ENCODE results near the gene DGKE. TPM values are rescaled to one million over a fixed set of nuclear protein-coding genes. Genes with fewer than 3 reads are reported as not detected.

Gene DGKE
- total and polyA plus RNA-seq, 2 of the 8 experiments (the other 6 are each of a cell fraction or from before 2014, with no cell fraction given) = 1.7 to 7.4 TPM

DNA sequence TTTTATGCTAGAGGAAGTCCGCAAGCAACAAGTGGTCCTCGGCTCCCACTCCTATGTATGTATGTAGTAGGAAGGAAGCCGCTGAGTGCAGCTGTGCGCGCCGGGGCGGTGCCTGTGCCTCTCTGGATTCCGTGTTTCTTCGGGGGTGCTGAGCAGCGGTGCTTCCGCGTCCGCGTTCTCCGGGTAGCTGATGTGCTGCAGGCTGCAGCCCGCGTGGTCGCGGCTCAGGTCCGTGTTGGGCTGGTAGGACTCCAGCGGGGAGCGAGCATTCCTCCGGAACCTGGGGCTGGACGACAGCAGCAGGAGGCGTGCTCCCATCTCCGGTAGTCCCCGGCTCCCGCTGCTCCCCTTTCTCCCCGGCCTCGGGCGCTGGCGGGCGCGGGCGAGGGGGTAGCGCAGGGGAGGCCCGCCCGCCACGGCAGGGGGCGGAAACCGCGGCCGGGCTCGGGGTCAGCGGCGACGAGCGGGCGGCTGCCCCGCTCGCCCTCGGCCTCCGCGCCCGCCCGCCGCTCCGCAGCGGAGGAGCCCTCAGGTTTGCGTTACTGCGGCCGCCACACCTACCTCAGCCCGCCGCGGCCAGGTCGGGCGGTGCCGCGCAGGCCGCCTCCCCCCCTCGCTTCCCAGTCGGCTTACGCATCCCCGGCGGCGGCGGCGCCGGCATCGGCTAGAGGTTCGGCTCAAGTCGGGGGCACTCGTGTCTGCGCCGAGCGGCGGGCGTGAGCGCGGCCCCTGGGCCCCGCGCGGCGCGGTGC lies 718 bp upstream of the DGKE start (continued):
- TF ChIP-seq, protein P1, sequence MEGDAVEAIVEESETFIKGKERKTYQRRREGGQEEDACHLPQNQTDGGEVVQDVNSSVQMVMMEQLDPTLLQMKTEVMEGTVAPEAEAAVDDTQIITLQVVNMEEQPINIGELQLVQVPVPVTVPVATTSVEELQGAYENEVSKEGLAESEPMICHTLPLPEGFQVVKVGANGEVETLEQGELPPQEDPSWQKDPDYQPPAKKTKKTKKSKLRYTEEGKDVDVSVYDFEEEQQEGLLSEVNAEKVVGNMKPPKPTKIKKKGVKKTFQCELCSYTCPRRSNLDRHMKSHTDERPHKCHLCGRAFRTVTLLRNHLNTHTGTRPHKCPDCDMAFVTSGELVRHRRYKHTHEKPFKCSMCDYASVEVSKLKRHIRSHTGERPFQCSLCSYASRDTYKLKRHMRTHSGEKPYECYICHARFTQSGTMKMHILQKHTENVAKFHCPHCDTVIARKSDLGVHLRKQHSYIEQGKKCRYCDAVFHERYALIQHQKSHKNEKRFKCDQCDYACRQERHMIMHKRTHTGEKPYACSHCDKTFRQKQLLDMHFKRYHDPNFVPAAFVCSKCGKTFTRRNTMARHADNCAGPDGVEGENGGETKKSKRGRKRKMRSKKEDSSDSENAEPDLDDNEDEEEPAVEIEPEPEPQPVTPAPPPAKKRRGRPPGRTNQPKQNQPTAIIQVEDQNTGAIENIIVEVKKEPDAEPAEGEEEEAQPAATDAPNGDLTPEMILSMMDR (IDR thresholded peaks at IDR 0.05; ENCODE audit: control extremely low read depth in 1 of 3, insufficient read depth in 1 of 3, low read depth in 1 of 3, low read length in 3 of 3) = no peak
- TF ChIP-seq NRF1 (IDR thresholded peaks at IDR 0.05; ENCODE audit: low read depth, low read length) (no peak), E2F6 (IDR thresholded peaks at IDR 0.05) (no peak; the same call in 1 of the 2 replicates), MAX (IDR thresholded peaks at IDR 0.05) (peak; percentile 41), CBX5 (IDR thresholded peaks at IDR 0.05; ENCODE audit: low read depth, low read length) (no peak), POLR2A (IDR thresholded peaks at IDR 0.05; ENCODE audit: control extremely low read depth in 1 of 2, low read depth in 2 of 2, low read length in 2 of 2) (0 out of 3 replicates have a peak, but pooled peaks of 1 of the 2 experiments have one; percentile 10), TCF12 (IDR thresholded peaks at IDR 0.05; ENCODE audit: low read depth, low read length) (no peak), HDAC6 (IDR thresholded peaks at IDR 0.05; ENCODE audit: low read depth, low read length) (no peak), CBX8 (IDR thresholded peaks at IDR 0.05; ENCODE audit: borderline replicate concordance, low read depth, low read length) (no peak), MAFK (IDR thresholded peaks at IDR 0.05; ENCODE audit: low read depth, low read length) (no peak), TAF7 (optimal IDR thresholded peaks at IDR 0.05; ENCODE audit: borderline replicate concordance, low read depth, low read length) (peak; percentile 14), SRF (IDR thresholded peaks at IDR 0.05; ENCODE audit: low read depth, low read length) (no peak), EGR1 (IDR thresholded peaks at IDR 0.05; ENCODE audit: borderline replicate concordance, low read depth, low read length) (no peak), ZNF274 (IDR thresholded peaks at IDR 0.05; ENCODE audit: borderline replicate concordance, extremely low read depth, low read length) (no peak), TEAD4 (IDR thresholded peaks at IDR 0.05; ENCODE audit: low read depth, low read length) (peak; percentile 35; the same call in 1 of the 2 replicates), EZH2 (IDR thresholded peaks at IDR 0.05; ENCODE audit: low read depth, low read length, severe bottlenecking) (no peak), RBBP5 (IDR thresholded peaks at IDR 0.05; ENCODE audit: borderline replicate concordance, low read depth, low read length) (no peak), GTF2F1 (IDR thresholded peaks at IDR 0.05; ENCODE audit: borderline replicate concordance, low read depth, low read length) (no peak)
- TF ChIP-seq, protein P2, sequence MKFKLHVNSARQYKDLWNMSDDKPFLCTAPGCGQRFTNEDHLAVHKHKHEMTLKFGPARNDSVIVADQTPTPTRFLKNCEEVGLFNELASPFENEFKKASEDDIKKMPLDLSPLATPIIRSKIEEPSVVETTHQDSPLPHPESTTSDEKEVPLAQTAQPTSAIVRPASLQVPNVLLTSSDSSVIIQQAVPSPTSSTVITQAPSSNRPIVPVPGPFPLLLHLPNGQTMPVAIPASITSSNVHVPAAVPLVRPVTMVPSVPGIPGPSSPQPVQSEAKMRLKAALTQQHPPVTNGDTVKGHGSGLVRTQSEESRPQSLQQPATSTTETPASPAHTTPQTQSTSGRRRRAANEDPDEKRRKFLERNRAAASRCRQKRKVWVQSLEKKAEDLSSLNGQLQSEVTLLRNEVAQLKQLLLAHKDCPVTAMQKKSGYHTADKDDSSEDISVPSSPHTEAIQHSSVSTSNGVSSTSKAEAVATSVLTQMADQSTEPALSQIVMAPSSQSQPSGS (IDR thresholded peaks at IDR 0.05; ENCODE audit: low read length) = no peak
